ENCODE results near the gene TCERG1L. TPM values are rescaled to one million over a fixed set of nuclear protein-coding genes. Genes with fewer than 3 reads are reported as not detected.

Gene TCERG1L
- total and polyA plus RNA-seq, 9 of the 15 experiments (the other 6 are each of a cell fraction or from before 2014, with no cell fraction given): not detected

- Histone ChIP-seq H3K36me3 (ENCODE audit: control insufficient read depth, insufficient read depth, low read length) (no peaks in the 10 kb centered on the region), H3K27me3 (ENCODE audit: control insufficient read depth in 2 of 2, insufficient read depth in 2 of 2, low read length in 2 of 2) (peaks cover 0 to 7% of the 10 kb centered on the region in 2 experiments; a peak in 1 of 5 replicates), H3K9me3 (replicated peaks; ENCODE audit: control insufficient read depth, insufficient read depth, low read depth, low read length) (no peaks in the 10 kb centered on the region), H2AFZ (ENCODE audit: low read depth, low read length) (no peak overlapping the region), H3K79me2 (ENCODE audit: control insufficient read depth, insufficient read depth, low read length) (no peaks in the 10 kb centered on the region), H3K9ac (ENCODE audit: insufficient read depth in 1 of 2, low read depth in 2 of 2, low read length in 2 of 2) (no peak overlapping the region), H3K9me1 (ENCODE audit: control insufficient read depth, insufficient read depth, low read length) (no peaks in the 10 kb centered on the region), H3K27ac (ENCODE audit: extremely low read depth, low read depth, low read length) (no peak overlapping the region), H3K4me3 (no peak overlapping the region), H3K4me2 (ENCODE audit: insufficient read depth, low read length) (no peak overlapping the region), H4K20me1 (replicated peaks; ENCODE audit: control insufficient read depth, insufficient read depth, low read length) (no peaks in the 10 kb centered on the region), H3K4me1 (replicated peaks in 1 of 2; ENCODE audit: control insufficient read depth in 2 of 2, insufficient read depth in 2 of 2, low read length in 2 of 2) (no peaks in the 10 kb centered on the region)
- no TSS peak for BruUV-seq (replicated peaks)
- no peak for TF ChIP-seq EZH2 (IDR thresholded peaks at IDR 0.05; ENCODE audit: borderline replicate concordance, low read depth, low read length)
- TF ChIP-seq ZBED1 (IDR thresholded peaks at IDR 0.05): no peak
- no peak for TF ChIP-seq ZNF695 (CRISPR knock-in tag; IDR thresholded peaks at IDR 0.05)
- no peak for TF ChIP-seq HDAC6 (IDR thresholded peaks at IDR 0.05; ENCODE audit: low read depth, low read length)
- TF ChIP-seq FOXJ3 (CRISPR knock-in tag; IDR thresholded peaks at IDR 0.05): no peak
- TF ChIP-seq MYNN (IDR thresholded peaks at IDR 0.05): no peak
- TF ChIP-seq MYNN (CRISPR knock-in tag; IDR thresholded peaks at IDR 0.05): no peak
- TF ChIP-seq HMGXB4 (CRISPR knock-in tag; IDR thresholded peaks at IDR 0.05): no peak
- DNase-seq (ENCODE audit: extremely low read depth in 1 of 4, low spot score in 3 of 4) (no peak), FAIRE-seq (no peak), ATAC-seq (no peak)
- CTCF ChIA-PET (ENCODE audit: low intra/inter-chr PET ratio): no interaction called here
- POLR2A ChIA-PET: interaction anchor here (0.7 kb wide), 1 partner anchor 249 kb away, joined by 3 read pairs; no protein-coding TSS in a partner anchor
- intact Hi-C loops (cut with micrococcal nuclease) (no loop called here), in situ Hi-C loops (cut with MboI) (no loop called here)
- 1% methylated on average over 17 of the region's 18 CpGs for WGBS (ENCODE audit: insufficient coverage, low coverage, missing lambda C conversion rate)
These were observed 233.2 kb downstream of the TCERG1L start for GRCh38 chr10:131078131-131078881.
